HEK293 (cell line): ENCODE measurements around the gene OR4K2.

Experiments used
- CTCF ChIA-PET: fragments of 350-600 bp; formaldehyde crosslinking; extraction: SDS; loops from one replicate; lab custom pipeline; 2021; ENCODE audit warnings: antibody characterized with exemption; lab: Yijun Ruan, JAX
- POLR2A ChIA-PET: fragments of 300-600 bp; formaldehyde crosslinking; extraction: SDS; loops from one replicate; lab custom pipeline; 2020; ENCODE audit warnings: antibody characterized with exemption, inconsistent platforms; lab: Yijun Ruan, JAX
- H3K27ac ChIP-seq: fragments of 200-500 bp; sonication (Bioruptor generic); 2 replicates; pipeline ENCODE4 v1.5.1; 2014; ENCODE audit warnings: low read depth, low read length, control low read depth, inconsistent platforms; ENCODE audit errors: extremely low read depth
- H3K36me3 ChIP-seq, 2 experiments: fragments of 200-500 bp in 1 of 2; sonication (Bioruptor generic) in 1 of 2; 1 replicate in 1 of 2; 2 replicates in 1 of 2; pipeline ENCODE4 v1.5.1; 2014 to 2017; ENCODE audit warnings: inconsistent platforms in 2 of 2, low read length in 2 of 2; ENCODE audit not compliant: control insufficient read depth in 2 of 2, insufficient read depth in 1 of 2
- H3K4me1 ChIP-seq: fragments of 200-500 bp; sonication (Bioruptor generic); 2 replicates; pipeline ENCODE4 v1.5.1; 2014; ENCODE audit warnings: mild to moderate bottlenecking, low read length, inconsistent platforms; ENCODE audit not compliant: control insufficient read depth, insufficient read depth
- H3K4me3 ChIP-seq: 2 replicates; pipeline ENCODE4 v1.5.1; 2011; ENCODE audit warnings: low read depth, mild to moderate bottlenecking, control low read depth, low read length, moderate library complexity
- H3K9me3 ChIP-seq: fragments of 200-500 bp; sonication (Bioruptor generic); 2 replicates; pipeline ENCODE4 v1.5.1; 2014; ENCODE audit warnings: low read depth, low read length, inconsistent platforms; ENCODE audit not compliant: control insufficient read depth, insufficient read depth
- BCL6B ChIP-seq: fragments of 450-650 bp; formaldehyde crosslinking; IDR thresholded peaks from 2 replicates; pipeline ENCODE4 v1.5.1; 2017; ENCODE audit warnings: missing biosample characterization, missing genetic modification characterization
- GLIS2 ChIP-seq: fragments of 450-650 bp; formaldehyde crosslinking; IDR thresholded peaks from 2 replicates; pipeline ENCODE4 v1.5.1; 2016; ENCODE audit warnings: missing biosample characterization, missing genetic modification characterization
- HIC1 ChIP-seq: fragments of 450-650 bp; formaldehyde crosslinking; IDR thresholded peaks from 2 replicates; pipeline ENCODE4 v1.5.1; 2016; ENCODE audit warnings: missing biosample characterization, missing genetic modification characterization
- ZBTB48 ChIP-seq: fragments of 450-650 bp; formaldehyde crosslinking; IDR thresholded peaks from 2 replicates; pipeline ENCODE4 v1.5.1; 2016; ENCODE audit warnings: missing biosample characterization, missing genetic modification characterization
- ZFP69B ChIP-seq: fragments of 450-650 bp; formaldehyde crosslinking; IDR thresholded peaks from 2 replicates; pipeline ENCODE4 v1.5.1; 2016; ENCODE audit warnings: missing biosample characterization, missing genetic modification characterization
- ZNF2 ChIP-seq: fragments of 450-650 bp; formaldehyde crosslinking; IDR thresholded peaks from 2 replicates; pipeline ENCODE4 v1.5.1; 2016; ENCODE audit warnings: missing biosample characterization, missing genetic modification characterization
- ZNF223 ChIP-seq: fragments of 450-650 bp; formaldehyde crosslinking; IDR thresholded peaks from 2 replicates; pipeline ENCODE4 v1.5.1; 2016; ENCODE audit warnings: missing biosample characterization, missing genetic modification characterization
- ZNF248 ChIP-seq: fragments of 450-650 bp; formaldehyde crosslinking; IDR thresholded peaks from 2 replicates; pipeline ENCODE4 v1.5.1; 2017; ENCODE audit warnings: missing biosample characterization, missing genetic modification characterization
- ZNF354C ChIP-seq: fragments of 450-650 bp; formaldehyde crosslinking; IDR thresholded peaks from 2 replicates; pipeline ENCODE4 v1.5.1; 2016; ENCODE audit warnings: missing biosample characterization, missing genetic modification characterization, low read depth, borderline replicate concordance
- ZNF391 ChIP-seq: fragments of 450-650 bp; formaldehyde crosslinking; IDR thresholded peaks from 2 replicates; pipeline ENCODE4 v1.5.1; 2016; ENCODE audit warnings: low read depth, missing biosample characterization, missing genetic modification characterization, borderline replicate concordance
- ZNF416 ChIP-seq: fragments of 450-650 bp; formaldehyde crosslinking; IDR thresholded peaks from 2 replicates; pipeline ENCODE4 v1.5.1; 2016; ENCODE audit warnings: missing biosample characterization, missing genetic modification characterization
- ZNF521 ChIP-seq: fragments of 450-650 bp; formaldehyde crosslinking; IDR thresholded peaks from 2 replicates; pipeline ENCODE4 v1.5.1; 2017; ENCODE audit warnings: missing biosample characterization, mild to moderate bottlenecking, missing genetic modification characterization
- ZNF544 ChIP-seq: fragments of 450-650 bp; formaldehyde crosslinking; IDR thresholded peaks from 2 replicates; pipeline ENCODE4 v1.5.0; 2017; ENCODE audit warnings: missing biosample characterization, missing genetic modification characterization
- ZNF555 ChIP-seq: fragments of 450-650 bp; formaldehyde crosslinking; conservative IDR thresholded peaks from 2 replicates; pipeline ENCODE4 v1.5.1; 2017; ENCODE audit warnings: missing biosample characterization, mild to moderate bottlenecking, missing genetic modification characterization, inconsistent platforms
- ZNF585B ChIP-seq: fragments of 450-650 bp; formaldehyde crosslinking; IDR thresholded peaks from 2 replicates; pipeline ENCODE4 v1.5.1; 2016; ENCODE audit warnings: missing biosample characterization, missing genetic modification characterization
- TF ChIP-seq, protein P1 (sequence below): fragments of 450-650 bp; formaldehyde crosslinking; IDR thresholded peaks from 2 replicates; pipeline ENCODE4 v1.5.1; 2017; ENCODE audit warnings: missing biosample characterization, missing genetic modification characterization
- TF ChIP-seq, protein P2 (sequence below): fragments of 450-650 bp; formaldehyde crosslinking; IDR thresholded peaks from 2 replicates; pipeline ENCODE4; 2016; ENCODE audit warnings: missing biosample characterization, missing genetic modification characterization
- TF ChIP-seq, protein P3 (sequence below): fragments of 450-650 bp; formaldehyde crosslinking; IDR thresholded peaks from 2 replicates; pipeline ENCODE4 v1.5.1; 2016; ENCODE audit warnings: missing biosample characterization, missing genetic modification characterization
- TF ChIP-seq, protein P4 (sequence below): fragments of 450-650 bp; formaldehyde crosslinking; IDR thresholded peaks from 2 replicates; pipeline ENCODE4 v1.5.1; 2016; ENCODE audit warnings: missing biosample characterization, missing genetic modification characterization
- TF ChIP-seq, protein P5 (sequence below): fragments of 450-650 bp; formaldehyde crosslinking; IDR thresholded peaks from 2 replicates; pipeline ENCODE4 v1.5.1; 2016; ENCODE audit warnings: missing biosample characterization, missing genetic modification characterization, low read depth

OR4K2 gene

DNA sequence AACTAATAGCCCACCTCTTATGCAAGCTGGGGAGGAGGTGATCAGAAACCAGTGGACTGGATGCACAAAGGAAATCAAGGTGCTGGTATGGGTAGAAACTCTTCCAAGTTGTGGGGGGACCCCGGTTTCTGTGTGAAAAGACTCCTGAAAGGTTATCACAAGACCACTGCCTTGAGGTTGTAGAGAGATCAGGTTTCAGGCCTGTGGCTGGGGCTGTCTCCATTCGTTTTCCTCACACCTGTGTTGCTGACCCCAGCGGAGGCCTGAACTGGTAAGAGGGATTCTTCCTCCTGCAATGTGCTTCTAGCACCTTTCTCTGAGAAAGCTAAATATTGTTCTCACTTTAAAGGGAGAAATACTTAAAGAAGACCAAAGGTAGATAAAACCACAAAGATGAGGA, 36.2 kb downstream of the OR4K2 start:
- H3K4me1 ChIP-seq = no peaks in the 10 kb centered on the region
- H3K4me3 ChIP-seq = no peak overlapping the region
- no peaks in the 10 kb centered on the region for H3K9me3 ChIP-seq
- no peak for TF ChIP-seq BCL6B (tag by site-specific recombination)
- TF ChIP-seq, protein P1, sequence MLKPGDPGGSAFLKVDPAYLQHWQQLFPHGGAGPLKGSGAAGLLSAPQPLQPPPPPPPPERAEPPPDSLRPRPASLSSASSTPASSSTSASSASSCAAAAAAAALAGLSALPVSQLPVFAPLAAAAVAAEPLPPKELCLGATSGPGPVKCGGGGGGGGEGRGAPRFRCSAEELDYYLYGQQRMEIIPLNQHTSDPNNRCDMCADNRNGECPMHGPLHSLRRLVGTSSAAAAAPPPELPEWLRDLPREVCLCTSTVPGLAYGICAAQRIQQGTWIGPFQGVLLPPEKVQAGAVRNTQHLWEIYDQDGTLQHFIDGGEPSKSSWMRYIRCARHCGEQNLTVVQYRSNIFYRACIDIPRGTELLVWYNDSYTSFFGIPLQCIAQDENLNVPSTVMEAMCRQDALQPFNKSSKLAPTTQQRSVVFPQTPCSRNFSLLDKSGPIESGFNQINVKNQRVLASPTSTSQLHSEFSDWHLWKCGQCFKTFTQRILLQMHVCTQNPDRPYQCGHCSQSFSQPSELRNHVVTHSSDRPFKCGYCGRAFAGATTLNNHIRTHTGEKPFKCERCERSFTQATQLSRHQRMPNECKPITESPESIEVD = no peak
- TF ChIP-seq ZNF585B (tag by site-specific recombination) = no peak
- no peak for TF ChIP-seq GLIS2
- H3K36me3 ChIP-seq = no peaks in the 10 kb centered on the region
- ChIA-PET POLR2A (no interaction called here), CTCF (no interaction called here)
- no peak overlapping the region for H3K27ac ChIP-seq

DNA sequence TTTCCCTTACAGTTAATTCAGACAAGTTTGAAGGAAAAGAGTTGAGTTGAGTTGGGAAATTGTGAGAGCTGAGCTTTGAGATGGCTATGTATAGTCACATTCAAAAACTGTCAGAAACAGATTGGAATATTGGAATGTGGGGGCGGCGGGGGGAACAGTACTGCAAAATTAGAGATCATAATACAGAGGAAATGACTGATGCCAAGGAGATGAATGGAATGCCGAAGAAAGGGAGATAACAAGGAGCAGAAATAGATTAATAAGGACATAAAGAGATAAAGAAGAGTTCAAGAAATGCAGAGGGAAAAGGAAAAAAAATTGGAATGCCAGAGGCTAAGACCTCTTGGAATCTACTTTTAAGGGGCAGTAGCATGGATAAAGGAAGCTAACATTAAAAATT, 42.3 kb downstream of the OR4K2 start:
- no peaks in the 10 kb centered on the region for H3K4me1 ChIP-seq
- no peaks in the 10 kb centered on the region for H3K36me3 ChIP-seq
- no peak overlapping the region for H3K4me3 ChIP-seq
- ChIA-PET CTCF (interaction anchor here (0.7 kb wide), 1 partner anchor 11 kb away, joined by 3 read pairs; no protein-coding TSS in a partner anchor), POLR2A (no interaction called here)
- TF ChIP-seq ZBTB48 (tag by site-specific recombination) (no peak), ZNF248 (tag by site-specific recombination) (no peak), ZNF416 (tag by site-specific recombination) (no peak), ZFP69B (tag by site-specific recombination) (no peak), ZNF223 (no peak)
- TF ChIP-seq, protein P2, sequence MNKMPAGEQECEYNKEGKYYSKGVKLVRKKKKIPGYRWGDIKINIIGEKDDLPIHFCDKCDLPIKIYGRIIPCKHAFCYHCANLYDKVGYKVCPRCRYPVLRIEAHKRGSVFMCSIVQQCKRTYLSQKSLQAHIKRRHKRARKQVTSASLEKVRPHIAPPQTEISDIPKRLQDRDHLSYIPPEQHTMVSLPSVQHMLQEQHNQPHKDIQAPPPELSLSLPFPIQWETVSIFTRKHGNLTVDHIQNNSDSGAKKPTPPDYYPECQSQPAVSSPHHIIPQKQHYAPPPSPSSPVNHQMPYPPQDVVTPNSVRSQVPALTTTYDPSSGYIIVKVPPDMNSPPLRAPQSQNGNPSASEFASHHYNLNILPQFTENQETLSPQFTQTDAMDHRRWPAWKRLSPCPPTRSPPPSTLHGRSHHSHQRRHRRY (tag by site-specific recombination) = no peak
- TF ChIP-seq, protein P3, sequence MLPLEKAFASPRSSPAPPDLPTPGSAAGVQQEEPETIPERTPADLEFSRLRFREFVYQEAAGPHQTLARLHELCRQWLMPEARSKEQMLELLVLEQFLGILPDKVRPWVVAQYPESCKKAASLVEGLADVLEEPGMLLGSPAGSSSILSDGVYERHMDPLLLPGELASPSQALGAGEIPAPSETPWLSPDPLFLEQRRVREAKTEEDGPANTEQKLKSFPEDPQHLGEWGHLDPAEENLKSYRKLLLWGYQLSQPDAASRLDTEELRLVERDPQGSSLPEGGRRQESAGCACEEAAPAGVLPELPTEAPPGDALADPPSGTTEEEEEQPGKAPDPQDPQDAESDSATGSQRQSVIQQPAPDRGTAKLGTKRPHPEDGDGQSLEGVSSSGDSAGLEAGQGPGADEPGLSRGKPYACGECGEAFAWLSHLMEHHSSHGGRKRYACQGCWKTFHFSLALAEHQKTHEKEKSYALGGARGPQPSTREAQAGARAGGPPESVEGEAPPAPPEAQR (tag by site-specific recombination) = no peak
- H3K9me3 ChIP-seq = no peaks in the 10 kb centered on the region
- H3K27ac ChIP-seq = no peak overlapping the region

DNA sequence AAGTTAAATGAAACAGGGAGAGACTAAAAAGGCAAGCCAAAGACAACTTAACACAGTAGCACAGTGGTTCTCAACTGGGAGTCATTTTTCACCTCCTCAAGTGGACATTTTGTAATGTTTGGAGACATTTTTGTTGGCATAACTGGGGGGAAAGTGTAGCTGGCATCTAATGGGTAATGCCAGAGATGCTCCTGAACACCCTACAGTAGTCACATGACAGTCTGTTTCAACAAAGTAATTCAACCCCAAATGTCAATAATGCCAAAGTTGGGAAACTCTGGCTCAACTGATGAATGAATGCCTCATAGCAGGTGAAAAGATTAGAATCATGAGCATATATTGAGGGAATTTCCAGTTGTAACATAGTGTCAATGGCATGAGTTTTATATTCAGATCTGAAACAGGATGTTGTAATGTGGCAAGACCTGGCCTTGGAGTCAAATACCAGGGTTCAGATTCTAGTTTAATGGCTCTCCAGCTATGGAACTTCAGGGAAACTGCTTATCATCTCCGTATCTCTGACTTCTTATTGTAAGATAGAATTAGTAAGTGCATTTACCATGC, 43.1 kb downstream of the OR4K2 start:
- POLR2A ChIA-PET = no interaction called here
- H3K36me3 ChIP-seq = no peaks in the 10 kb centered on the region
- no peaks in the 10 kb centered on the region for H3K9me3 ChIP-seq
- CTCF ChIA-PET = interaction anchor here (0.8 kb wide), 1 partner anchor 1831 kb away, joined by 3 read pairs; no protein-coding TSS in a partner anchor
- H3K4me1 ChIP-seq = no peaks in the 10 kb centered on the region
- H3K4me3 ChIP-seq = no peak overlapping the region
- H3K27ac ChIP-seq = no peak overlapping the region
- TF ChIP-seq ZNF521 = no peak
- no peak for TF ChIP-seq ZNF544 (tag by site-specific recombination)
- TF ChIP-seq ZNF354C (tag by site-specific recombination) = no peak
- TF ChIP-seq ZNF555 (tag by site-specific recombination) = no peak
- TF ChIP-seq, protein P4, sequence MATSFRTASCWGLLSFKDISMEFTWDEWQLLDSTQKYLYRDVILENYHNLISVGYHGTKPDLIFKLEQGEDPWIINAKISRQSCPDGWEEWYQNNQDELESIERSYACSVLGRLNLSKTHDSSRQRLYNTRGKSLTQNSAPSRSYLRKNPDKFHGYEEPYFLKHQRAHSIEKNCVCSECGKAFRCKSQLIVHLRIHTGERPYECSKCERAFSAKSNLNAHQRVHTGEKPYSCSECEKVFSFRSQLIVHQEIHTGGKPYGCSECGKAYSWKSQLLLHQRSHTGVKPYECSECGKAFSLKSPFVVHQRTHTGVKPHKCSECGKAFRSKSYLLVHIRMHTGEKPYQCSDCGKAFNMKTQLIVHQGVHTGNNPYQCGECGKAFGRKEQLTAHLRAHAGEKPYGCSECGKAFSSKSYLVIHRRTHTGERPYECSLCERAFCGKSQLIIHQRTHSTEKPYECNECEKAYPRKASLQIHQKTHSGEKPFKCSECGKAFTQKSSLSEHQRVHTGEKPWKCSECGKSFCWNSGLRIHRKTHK (tag by site-specific recombination) = no peak
- no peak for TF ChIP-seq ZNF2 (tag by site-specific recombination)
- TF ChIP-seq, protein P5, sequence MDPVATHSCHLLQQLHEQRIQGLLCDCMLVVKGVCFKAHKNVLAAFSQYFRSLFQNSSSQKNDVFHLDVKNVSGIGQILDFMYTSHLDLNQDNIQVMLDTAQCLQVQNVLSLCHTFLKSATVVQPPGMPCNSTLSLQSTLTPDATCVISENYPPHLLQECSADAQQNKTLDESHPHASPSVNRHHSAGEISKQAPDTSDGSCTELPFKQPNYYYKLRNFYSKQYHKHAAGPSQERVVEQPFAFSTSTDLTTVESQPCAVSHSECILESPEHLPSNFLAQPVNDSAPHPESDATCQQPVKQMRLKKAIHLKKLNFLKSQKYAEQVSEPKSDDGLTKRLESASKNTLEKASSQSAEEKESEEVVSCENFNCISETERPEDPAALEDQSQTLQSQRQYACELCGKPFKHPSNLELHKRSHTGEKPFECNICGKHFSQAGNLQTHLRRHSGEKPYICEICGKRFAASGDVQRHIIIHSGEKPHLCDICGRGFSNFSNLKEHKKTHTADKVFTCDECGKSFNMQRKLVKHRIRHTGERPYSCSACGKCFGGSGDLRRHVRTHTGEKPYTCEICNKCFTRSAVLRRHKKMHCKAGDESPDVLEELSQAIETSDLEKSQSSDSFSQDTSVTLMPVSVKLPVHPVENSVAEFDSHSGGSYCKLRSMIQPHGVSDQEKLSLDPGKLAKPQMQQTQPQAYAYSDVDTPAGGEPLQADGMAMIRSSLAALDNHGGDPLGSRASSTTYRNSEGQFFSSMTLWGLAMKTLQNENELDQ (tag by site-specific recombination) = no peak
- TF ChIP-seq HIC1 (tag by site-specific recombination) = no peak
- no peak for TF ChIP-seq ZNF391 (tag by site-specific recombination)
